ENCODE results near the gene ZNF652.
"Not testable (repeated sequence)": the region's sequence is repeated elsewhere in the genome, so short reads cannot be mapped to it uniquely, and the experiment has no call there.

The ZNF652 gene

GRCh38 chr17:49279263-49280015 lies 82.6 kb downstream of the ZNF652 start:
- CTCF ChIA-PET; H3K27ac ChIP-seq (ENCODE audit: insufficient read depth in 1 of 2, low read depth in 1 of 2, low read length in 2 of 2, poor library complexity in 1 of 2, severe bottlenecking in 2 of 2); H3K4me3 ChIP-seq (ENCODE audit: control insufficient read depth in 1 of 7, extremely low read depth in 1 of 7, insufficient read depth in 4 of 7, low read depth in 2 of 7, low read length in 6 of 7); POLR2A ChIA-PET; H3K27me3 ChIP-seq (replicated peaks in 2 of 5; ENCODE audit: control insufficient read depth in 4 of 5, insufficient read depth in 5 of 5, low read length in 4 of 5); H3K36me3 ChIP-seq (ENCODE audit: control insufficient read depth in 4 of 4, insufficient read depth in 4 of 4, low read length in 3 of 4); DNase-seq; H3K4me1 ChIP-seq (ENCODE audit: control extremely low read depth in 1 of 4, control insufficient read depth in 4 of 4, insufficient read depth in 4 of 4, low read length in 3 of 4); H3K9me3 ChIP-seq (ENCODE audit: control extremely low read depth in 1 of 5, control insufficient read depth in 4 of 5, insufficient read depth in 2 of 5, low read depth in 1 of 5, low read length in 4 of 5): not testable (repeated sequence)
- WGBS (ENCODE audit: insufficient coverage), result 100% methylated on average over 2 of the region's 11 CpGs

GRCh38 chr17:49278076-49278475 lies 84.0 kb downstream of the ZNF652 start:
- no peak overlapping the region for H3K27ac ChIP-seq (ENCODE audit: insufficient read depth in 1 of 2, low read depth in 1 of 2, low read length in 2 of 2, poor library complexity in 1 of 2, severe bottlenecking in 2 of 2)
- WGBS (ENCODE audit: insufficient coverage), result 87% methylated on average over 3 of the region's 3 CpGs
- no peaks in the 10 kb centered on the region for H3K27me3 ChIP-seq (replicated peaks in 2 of 5; ENCODE audit: control insufficient read depth in 4 of 5, insufficient read depth in 5 of 5, low read length in 4 of 5)
- no peak for DNase-seq
- no peaks in the 10 kb centered on the region for H3K36me3 ChIP-seq (ENCODE audit: control insufficient read depth in 4 of 4, insufficient read depth in 4 of 4, low read length in 3 of 4)
- H3K4me1 ChIP-seq (ENCODE audit: control extremely low read depth in 1 of 4, control insufficient read depth in 4 of 4, insufficient read depth in 4 of 4, low read length in 3 of 4), result no peaks in the 10 kb centered on the region
- ChIA-PET POLR2A (no interaction called here), CTCF (interaction anchor here (1.4 kb wide), 1 partner anchor 13 kb away, joined by 3 read pairs; no protein-coding TSS in a partner anchor)
- no peak overlapping the region for H3K4me3 ChIP-seq (ENCODE audit: control insufficient read depth in 1 of 7, extremely low read depth in 1 of 7, insufficient read depth in 4 of 7, low read depth in 2 of 7, low read length in 6 of 7)
- no peaks in the 10 kb centered on the region for H3K9me3 ChIP-seq (ENCODE audit: control extremely low read depth in 1 of 5, control insufficient read depth in 4 of 5, insufficient read depth in 2 of 5, low read depth in 1 of 5, low read length in 4 of 5)

- ChIA-PET POLR2A (no interaction called here), CTCF (interaction anchor here (1.4 kb wide), 1 partner anchor 13 kb away, joined by 3 read pairs; no protein-coding TSS in a partner anchor)
- H3K36me3 ChIP-seq (ENCODE audit: control insufficient read depth in 4 of 4, insufficient read depth in 4 of 4, low read length in 3 of 4), result no peaks in the 10 kb centered on the region
- H3K27ac ChIP-seq (ENCODE audit: insufficient read depth in 1 of 2, low read depth in 1 of 2, low read length in 2 of 2, poor library complexity in 1 of 2, severe bottlenecking in 2 of 2), result no peak overlapping the region
- no peaks in the 10 kb centered on the region for H3K9me3 ChIP-seq (ENCODE audit: control extremely low read depth in 1 of 5, control insufficient read depth in 4 of 5, insufficient read depth in 2 of 5, low read depth in 1 of 5, low read length in 4 of 5)
- H3K4me3 ChIP-seq (ENCODE audit: control insufficient read depth in 1 of 7, extremely low read depth in 1 of 7, insufficient read depth in 4 of 7, low read depth in 2 of 7, low read length in 6 of 7), result no peak overlapping the region
- no peak for DNase-seq
- no peaks in the 10 kb centered on the region for H3K4me1 ChIP-seq (ENCODE audit: control extremely low read depth in 1 of 4, control insufficient read depth in 4 of 4, insufficient read depth in 4 of 4, low read length in 3 of 4)
- WGBS (ENCODE audit: insufficient coverage), result 95% methylated on average over 9 of the region's 13 CpGs
- no peaks in the 10 kb centered on the region for H3K27me3 ChIP-seq (replicated peaks in 2 of 5; ENCODE audit: control insufficient read depth in 4 of 5, insufficient read depth in 5 of 5, low read length in 4 of 5)
Measured at GRCh38 chr17:49277638-49278037, 84.4 kb downstream of the ZNF652 start.

- 100% methylated on average over 5 of the region's 12 CpGs for WGBS (ENCODE audit: insufficient coverage)
- H3K9me3 ChIP-seq (ENCODE audit: control extremely low read depth in 1 of 5, control insufficient read depth in 4 of 5, insufficient read depth in 2 of 5, low read depth in 1 of 5, low read length in 4 of 5); H3K27me3 ChIP-seq (replicated peaks in 2 of 5; ENCODE audit: control insufficient read depth in 4 of 5, insufficient read depth in 5 of 5, low read length in 4 of 5); H3K4me3 ChIP-seq (ENCODE audit: control insufficient read depth in 1 of 7, extremely low read depth in 1 of 7, insufficient read depth in 4 of 7, low read depth in 2 of 7, low read length in 6 of 7); H3K4me1 ChIP-seq (ENCODE audit: control extremely low read depth in 1 of 4, control insufficient read depth in 4 of 4, insufficient read depth in 4 of 4, low read length in 3 of 4); H3K27ac ChIP-seq (ENCODE audit: insufficient read depth in 1 of 2, low read depth in 1 of 2, low read length in 2 of 2, poor library complexity in 1 of 2, severe bottlenecking in 2 of 2); H3K36me3 ChIP-seq (ENCODE audit: control insufficient read depth in 4 of 4, insufficient read depth in 4 of 4, low read length in 3 of 4); DNase-seq; POLR2A ChIA-PET: not testable (repeated sequence)
- CTCF ChIA-PET, result interaction anchor here (0.7 to 1.2 kb wide), 3 partner anchors 15 to 384 kb away, joined by 3 to 6 read pairs (median 4); partner anchors contain the start of gene ATP5MC1
Measured at GRCh38 chr17:49275981-49276380, 86.1 kb downstream of the ZNF652 start.

GRCh38 chr17:49269356-49269755 lies 92.7 kb downstream of the ZNF652 start:
- H3K4me1 ChIP-seq (ENCODE audit: control extremely low read depth in 1 of 4, control insufficient read depth in 4 of 4, insufficient read depth in 4 of 4, low read length in 3 of 4), result no peaks in the 10 kb centered on the region
- no peak for DNase-seq
- H3K4me3 ChIP-seq (ENCODE audit: control insufficient read depth in 1 of 7, extremely low read depth in 1 of 7, insufficient read depth in 4 of 7, low read depth in 2 of 7, low read length in 6 of 7), result no peak overlapping the region
- ChIA-PET POLR2A (no interaction called here), CTCF (no interaction called here)
- H3K27me3 ChIP-seq (replicated peaks in 2 of 5; ENCODE audit: control insufficient read depth in 4 of 5, insufficient read depth in 5 of 5, low read length in 4 of 5), result no peaks in the 10 kb centered on the region
- no peak overlapping the region for H3K27ac ChIP-seq (ENCODE audit: insufficient read depth in 1 of 2, low read depth in 1 of 2, low read length in 2 of 2, poor library complexity in 1 of 2, severe bottlenecking in 2 of 2)
- WGBS (ENCODE audit: insufficient coverage), result 91% methylated on average over 5 of the region's 5 CpGs
- H3K9me3 ChIP-seq (ENCODE audit: control extremely low read depth in 1 of 5, control insufficient read depth in 4 of 5, insufficient read depth in 2 of 5, low read depth in 1 of 5, low read length in 4 of 5), result no peaks in the 10 kb centered on the region
- H3K36me3 ChIP-seq (ENCODE audit: control insufficient read depth in 4 of 4, insufficient read depth in 4 of 4, low read length in 3 of 4), result no peaks in the 10 kb centered on the region

GRCh38 chr17:49267912-49268311 lies 94.1 kb downstream of the ZNF652 start:
- ChIA-PET POLR2A (no interaction called here), CTCF (interaction anchor here (1.2 kb wide), 1 partner anchor 23 kb away, joined by 4 read pairs; no protein-coding TSS in a partner anchor)

GRCh38 chr17:49266233-49266632 lies 95.8 kb downstream of the ZNF652 start:
- CTCF ChIA-PET, result no interaction called here
- Histone ChIP-seq H3K4me1 (ENCODE audit: control extremely low read depth in 1 of 4, control insufficient read depth in 4 of 4, insufficient read depth in 4 of 4, low read length in 3 of 4) (no peaks in the 10 kb centered on the region), H3K27ac (ENCODE audit: insufficient read depth in 1 of 2, low read depth in 1 of 2, low read length in 2 of 2, poor library complexity in 1 of 2, severe bottlenecking in 2 of 2) (no peak overlapping the region), H3K27me3 (replicated peaks in 2 of 5; ENCODE audit: control insufficient read depth in 4 of 5, insufficient read depth in 5 of 5, low read length in 4 of 5) (peaks cover 0 to under 1% (median 0%) of the 10 kb centered on the region in 5 experiments), H3K9me3 (ENCODE audit: control extremely low read depth in 1 of 5, control insufficient read depth in 4 of 5, insufficient read depth in 2 of 5, low read depth in 1 of 5, low read length in 4 of 5) (no peaks in the 10 kb centered on the region), H3K4me3 (ENCODE audit: control insufficient read depth in 1 of 7, extremely low read depth in 1 of 7, insufficient read depth in 4 of 7, low read depth in 2 of 7, low read length in 6 of 7) (no peak overlapping the region), H3K36me3 (ENCODE audit: control insufficient read depth in 4 of 4, insufficient read depth in 4 of 4, low read length in 3 of 4) (no peaks in the 10 kb centered on the region)
- 100% methylated on average over 2 of the region's 2 CpGs for WGBS (ENCODE audit: insufficient coverage)
- POLR2A ChIA-PET, result no interaction called here
- no peak for DNase-seq

More at GRCh38 chr17:49267912-49268311, 94.1 kb downstream of the ZNF652 start:
- no peak overlapping the region for H3K4me3 ChIP-seq (ENCODE audit: control insufficient read depth in 1 of 7, extremely low read depth in 1 of 7, insufficient read depth in 4 of 7, low read depth in 2 of 7, low read length in 6 of 7)
- no peaks in the 10 kb centered on the region for H3K4me1 ChIP-seq (ENCODE audit: control extremely low read depth in 1 of 4, control insufficient read depth in 4 of 4, insufficient read depth in 4 of 4, low read length in 3 of 4)
- no peaks in the 10 kb centered on the region for H3K9me3 ChIP-seq (ENCODE audit: control extremely low read depth in 1 of 5, control insufficient read depth in 4 of 5, insufficient read depth in 2 of 5, low read depth in 1 of 5, low read length in 4 of 5)
- WGBS (ENCODE audit: insufficient coverage), result 83% methylated on average over 3 of the region's 3 CpGs
- no peak overlapping the region for H3K27ac ChIP-seq (ENCODE audit: insufficient read depth in 1 of 2, low read depth in 1 of 2, low read length in 2 of 2, poor library complexity in 1 of 2, severe bottlenecking in 2 of 2)
- no peaks in the 10 kb centered on the region for H3K27me3 ChIP-seq (replicated peaks in 2 of 5; ENCODE audit: control insufficient read depth in 4 of 5, insufficient read depth in 5 of 5, low read length in 4 of 5)
- H3K36me3 ChIP-seq (ENCODE audit: control insufficient read depth in 4 of 4, insufficient read depth in 4 of 4, low read length in 3 of 4), result no peaks in the 10 kb centered on the region
- no peak for DNase-seq
